Bronchial epithelial cell (primary cell): Measurements from ENCODE around the gene FTH1. TPM values are rescaled to one million over a fixed set of nuclear protein-coding genes. Genes with fewer than 3 reads are reported as not detected.
"Not testable (repeated sequence)": the region's sequence is repeated elsewhere in the genome, so short reads cannot be mapped to it uniquely, and the experiment has no call there.

Experiments used
- DNase-seq: peaks from one replicate; pipeline ENCODE4 v3.0.0-alpha.2; 2010; ENCODE audit warnings: low read depth
- FAIRE-seq: peaks from 2 replicates; lab custom pipeline; 2011; peaks lifted over from hg19 to GRCh38; lab: Jason Lieb, UNC
- H3K27me3 ChIP-seq: 2 replicates; pipeline ENCODE4 v1.5.1; 2011; ENCODE audit warnings: low read length; ENCODE audit not compliant: control insufficient read depth, insufficient read depth
- H3K36me3 ChIP-seq: 2 replicates; pipeline ENCODE4 v1.5.1; 2011; ENCODE audit warnings: low read length; ENCODE audit not compliant: control insufficient read depth, insufficient read depth
- H3K4me3 ChIP-seq: 2 replicates; pipeline ENCODE4 v1.5.1; 2011; ENCODE audit warnings: mild to moderate bottlenecking, low read depth, low read length, control low read depth
- CTCF ChIP-seq: IDR thresholded peaks from 2 replicates; pipeline ENCODE4 v1.5.1; 2011; ENCODE audit warnings: mild to moderate bottlenecking, moderate library complexity, low read length, control low read depth, inconsistent platforms; ENCODE audit not compliant: insufficient read depth, severe bottlenecking
- total RNA-seq: library from RNA; depleted of rRNA; stranded (reverse); fragments of >200 nt; gene quantifications from 2 replicates; pipeline ENCODE4 v1.2.1, GENCODE V29; 2014

FTH1 gene
- total RNA-seq, 1 donor from 2014 or later = 1,591 TPM

- no peak for TF ChIP-seq CTCF
- DNase-seq (no peak), FAIRE-seq (no peak)
- peak overlapping the region; percentile 81 for H3K4me3 ChIP-seq
- peaks cover 11% of the 10 kb centered on the region for H3K36me3 ChIP-seq
- H3K27me3 ChIP-seq = no peaks in the 10 kb centered on the region
These were observed 709 bp downstream of the FTH1 start for GRCh38 chr11:61966734-61967115.

- H3K27me3 ChIP-seq, DNase-seq, FAIRE-seq: not testable (repeated sequence)
- Histone ChIP-seq H3K36me3 (peaks cover 11% of the 10 kb centered on the region), H3K4me3 (peak overlapping the region; percentile 81)
These were observed 2.7 kb downstream of the FTH1 start for GRCh38 chr11:61964666-61965271.

- DNase-seq (no peak), FAIRE-seq (no peak)
- TF ChIP-seq CTCF = no peak
- Histone ChIP-seq H3K36me3 (peaks cover 11% of the 10 kb centered on the region), H3K27me3 (no peaks in the 10 kb centered on the region), H3K4me3 (no peak overlapping the region)
These were observed 3.3 kb downstream of the FTH1 start for GRCh38 chr11:61964058-61964665.

DNA sequence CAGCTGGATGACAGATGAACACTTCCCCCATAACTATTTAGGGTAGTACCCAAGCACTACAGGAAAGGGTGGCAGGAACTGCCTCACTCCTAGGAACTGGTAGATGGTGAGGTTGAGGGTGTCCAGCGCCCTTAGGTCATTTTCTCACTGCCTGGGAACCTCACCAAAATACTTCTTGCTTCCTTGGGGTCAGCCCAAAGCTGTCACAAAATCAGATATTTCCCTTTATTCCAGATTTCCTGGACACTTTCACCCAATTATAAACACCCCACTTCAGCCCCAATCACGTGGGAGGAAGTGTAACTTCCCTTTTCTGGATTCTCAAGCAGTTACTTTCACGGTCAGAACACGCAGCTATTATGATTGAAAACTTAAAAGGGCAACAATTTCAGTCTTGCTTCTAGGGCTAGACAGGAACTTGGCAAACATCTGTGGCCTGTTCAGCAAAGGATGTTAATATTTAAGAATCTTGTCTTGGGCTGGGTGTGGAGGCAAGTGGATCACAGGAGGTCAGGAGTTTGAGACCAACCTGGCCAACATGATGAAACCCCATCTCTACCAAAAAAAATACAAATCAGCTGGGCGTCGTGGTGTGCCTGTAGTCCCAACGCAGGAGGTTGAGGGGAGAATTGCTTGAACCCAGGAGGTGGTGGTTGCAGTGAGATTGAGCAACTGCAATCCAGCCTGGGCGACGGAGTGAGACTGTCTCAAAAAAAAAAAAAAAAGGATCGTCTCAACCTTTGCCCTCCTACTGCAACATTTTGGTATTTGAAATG lies 4.0 kb downstream of the FTH1 start:
- FAIRE-seq = no peak
- H3K27me3 ChIP-seq = no peaks in the 10 kb centered on the region
- DNase-seq = peak; percentile 50
- H3K4me3 ChIP-seq = no peak overlapping the region
- TF ChIP-seq CTCF = no peak
- peaks cover 11% of the 10 kb centered on the region for H3K36me3 ChIP-seq

DNA sequence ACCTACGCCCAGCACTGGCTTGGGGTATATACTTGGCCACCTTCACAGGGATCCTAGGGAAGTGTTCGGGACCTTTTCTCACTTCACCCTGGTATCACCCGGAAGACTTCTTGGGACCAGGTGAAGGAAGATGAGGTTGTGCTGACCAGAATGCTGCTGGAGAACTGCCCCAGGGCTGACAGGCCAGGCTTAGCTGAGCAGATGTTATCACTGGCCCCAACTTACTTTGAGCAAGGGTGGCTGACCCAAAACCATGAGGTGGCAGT lies 4.5 kb downstream of the FTH1 start:
- TF ChIP-seq CTCF = no peak

GRCh38 chr11:61962213-61963015 lies 5.0 kb downstream of the FTH1 start:
- no peak for FAIRE-seq

More for the DNA sequence above, 4.5 kb downstream of the FTH1 start:
- H3K36me3 ChIP-seq = peaks cover 11% of the 10 kb centered on the region
- DNase-seq (no peak), FAIRE-seq (no peak)
- no peak overlapping the region for H3K4me3 ChIP-seq
- H3K27me3 ChIP-seq = no peaks in the 10 kb centered on the region

More at GRCh38 chr11:61962213-61963015, 5.0 kb downstream of the FTH1 start:
- H3K36me3 ChIP-seq = peaks cover 11% of the 10 kb centered on the region
- DNase-seq = no peak
- no peaks in the 10 kb centered on the region for H3K27me3 ChIP-seq
- TF ChIP-seq CTCF = no peak
- no peak overlapping the region for H3K4me3 ChIP-seq
